Measurements from ENCODE around the gene ITGB1.
A peak's percentile ranks its signal among the peaks of the same experiment; 100 is the strongest.
"Not testable (repeated sequence)": the region's sequence is repeated elsewhere in the genome, so short reads cannot be mapped to it uniquely, and the experiment has no call there.

ITGB1 gene

DNA sequence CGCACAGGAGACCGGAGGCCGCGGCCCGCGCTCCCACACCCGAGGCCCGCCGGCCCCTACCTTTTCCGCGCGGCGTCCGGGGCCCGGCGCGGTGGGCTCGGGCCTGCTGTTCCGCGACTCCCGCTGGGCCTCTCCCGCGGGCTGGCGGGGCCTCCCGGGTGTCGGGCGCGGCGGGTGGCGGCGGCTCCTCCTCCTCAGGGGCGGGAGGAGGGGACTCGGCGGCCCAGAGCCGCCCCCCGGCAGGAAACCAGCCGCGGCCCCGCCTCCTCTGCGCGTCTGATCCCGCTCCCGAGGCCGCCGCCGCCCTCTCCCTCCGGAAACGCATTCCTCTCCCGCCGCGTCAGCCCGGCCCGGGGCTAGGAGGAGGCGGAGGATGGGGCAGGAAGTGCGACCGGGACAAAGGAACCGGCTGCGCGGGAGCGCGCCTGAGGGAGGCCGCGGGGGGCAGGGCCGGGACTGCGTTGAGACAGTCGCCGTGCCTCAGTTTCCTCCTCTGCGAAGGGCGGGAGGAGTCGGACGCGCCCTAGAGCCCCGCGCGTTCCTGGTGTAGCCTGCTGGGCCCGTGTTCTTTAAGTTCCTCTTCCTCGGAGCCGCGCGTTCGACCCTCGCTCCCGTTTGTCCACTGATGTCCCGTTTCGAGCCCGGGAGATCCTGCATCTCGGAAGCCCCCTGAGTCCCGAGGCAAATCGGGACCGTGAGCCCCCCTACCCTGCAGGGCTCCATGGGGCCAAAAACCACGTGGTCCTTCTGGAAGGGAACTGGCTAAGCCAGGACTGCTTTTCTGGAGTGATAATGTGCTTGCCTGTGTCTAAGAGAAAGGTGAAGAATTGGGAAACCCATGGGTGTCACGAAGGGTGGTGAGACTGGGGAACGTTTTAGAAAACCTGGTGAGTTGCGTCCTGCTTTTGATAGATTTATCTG lies at the start of gene ITGB1:
Gene ITGB1 (minus strand): TSS at position 146 of the 921 bp plus-strand sequence. CDS start 22,672 bp downstream, outside the sequence.
- peak; percentile 79 for DNase-seq

DNA sequence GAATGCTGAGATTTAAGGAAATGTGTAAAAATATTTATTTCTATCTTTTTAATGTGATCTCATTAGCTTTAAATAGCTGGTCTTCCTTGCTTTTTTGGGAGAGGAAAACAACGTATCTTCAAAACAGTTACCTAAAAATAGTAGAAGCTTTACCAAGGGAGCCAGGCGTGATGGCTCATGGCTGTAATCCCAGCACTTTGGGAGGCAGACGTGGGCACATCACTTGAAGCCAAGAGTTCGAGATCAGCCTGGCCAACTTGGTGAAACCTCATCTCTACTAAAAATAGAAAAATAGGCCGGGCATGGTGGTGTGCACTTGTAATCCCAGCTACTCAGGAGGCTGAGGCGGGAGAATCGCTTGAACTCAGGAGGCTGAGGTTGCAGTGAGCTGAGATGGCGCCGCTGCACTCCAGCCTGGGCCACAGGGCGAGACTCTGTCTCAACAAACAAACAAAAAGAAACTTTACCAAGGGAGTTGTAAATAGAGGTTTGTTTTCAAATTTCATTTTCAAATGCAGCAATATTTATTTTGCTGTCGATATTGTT lies 48.4 kb upstream of the ITGB1 start:
- no peak for DNase-seq

DNA sequence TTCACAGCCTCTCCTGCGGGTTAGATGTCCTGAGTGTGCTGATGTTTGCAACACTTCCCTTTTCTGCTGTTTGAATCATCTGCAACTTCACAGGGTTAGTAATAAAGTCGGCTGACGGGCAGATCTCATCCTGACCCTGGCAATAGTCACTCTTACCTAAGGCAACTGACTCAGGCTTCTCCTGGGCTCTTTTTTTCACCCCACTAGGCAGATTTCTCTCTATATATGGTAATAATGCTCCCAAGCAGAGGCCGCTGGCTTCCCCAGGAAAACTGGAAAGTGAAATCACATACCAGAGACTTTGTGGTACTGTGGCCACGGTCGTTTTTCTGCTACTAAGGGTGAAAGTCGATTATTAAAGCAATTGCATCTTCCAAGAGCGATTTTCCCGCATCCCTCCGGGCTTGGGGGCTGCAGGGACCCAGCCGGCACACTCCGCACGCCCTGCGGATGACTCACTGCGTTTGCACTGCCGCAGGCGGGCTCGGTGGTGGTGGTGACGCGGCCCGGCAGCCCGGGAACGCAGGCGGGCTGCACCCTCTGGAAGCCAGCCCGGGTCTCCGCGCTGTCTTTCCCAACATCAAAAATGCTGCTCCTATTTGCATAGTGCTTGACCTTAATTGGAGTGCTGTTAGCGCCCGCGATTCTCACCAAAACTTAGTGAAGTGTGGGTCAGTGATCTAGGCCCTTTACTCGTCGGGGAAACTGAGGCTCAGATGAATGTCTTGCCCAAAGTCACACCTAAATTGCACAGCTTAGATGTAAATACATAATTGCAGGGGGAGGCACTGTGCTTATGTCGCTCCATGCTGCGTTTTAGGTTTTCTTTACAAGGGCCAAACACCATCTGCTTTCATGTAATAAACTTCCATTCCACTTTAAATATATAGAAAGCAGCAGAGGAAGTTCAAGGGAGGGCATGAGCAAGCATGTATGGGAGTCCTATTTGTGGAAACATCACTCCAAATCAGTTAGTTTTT lies 47.6 kb upstream of the ITGB1 start:
- peak; percentile 90 for DNase-seq

DNA sequence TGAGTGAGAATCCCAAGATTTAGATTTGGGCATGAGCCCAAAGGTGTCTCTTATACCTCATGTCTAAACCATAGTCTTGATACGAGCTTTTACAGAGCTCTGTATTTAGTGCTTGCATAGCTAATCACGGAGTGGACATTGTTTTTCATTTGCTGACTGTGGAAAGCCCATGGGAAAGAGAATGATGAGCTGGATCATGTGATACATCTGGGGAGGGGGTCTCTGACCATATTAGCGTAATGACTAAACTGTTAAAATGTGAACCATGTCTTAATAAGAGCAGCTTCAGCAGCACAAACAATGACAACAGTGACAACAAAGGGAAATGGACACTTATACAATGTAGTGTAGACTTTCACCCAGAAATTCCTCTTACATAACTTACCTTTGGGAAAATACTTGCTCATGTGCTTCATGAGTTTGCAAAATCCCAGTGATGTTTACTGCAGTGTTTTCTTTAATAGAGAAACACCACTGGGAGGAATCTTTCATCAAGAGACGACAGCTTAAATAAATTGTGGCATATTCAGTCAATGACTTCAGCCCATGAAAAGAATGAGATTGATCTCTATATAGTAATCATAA lies 44.0 kb upstream of the ITGB1 start:
- DNase-seq = no peak

DNA sequence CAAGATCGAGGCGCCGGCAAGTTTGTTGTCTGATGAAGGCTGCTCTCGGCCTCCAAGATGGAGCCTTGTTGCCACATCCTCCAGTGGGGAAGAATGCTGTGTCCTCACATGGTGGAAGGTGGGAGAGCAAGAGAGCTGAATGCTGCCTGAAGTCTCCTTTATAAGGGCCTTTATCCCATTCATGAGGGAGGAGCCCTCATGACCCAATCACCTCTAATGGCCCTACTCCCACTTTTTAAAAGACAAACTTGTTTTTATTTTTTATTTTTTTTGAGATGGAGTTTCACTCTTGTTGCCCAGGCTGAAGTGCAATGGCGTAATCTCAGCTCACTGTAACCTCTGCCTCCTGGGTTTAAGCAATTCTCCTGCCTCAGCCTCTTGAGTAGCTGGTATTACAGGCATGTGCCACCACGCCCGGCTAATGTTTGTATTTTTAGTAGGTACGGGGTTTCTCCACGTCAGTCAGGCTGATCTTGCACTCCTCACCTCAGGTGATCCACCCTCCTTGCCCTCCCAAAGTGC lies 40.1 kb upstream of the ITGB1 start:
- not testable (repeated sequence) for DNase-seq

DNA sequence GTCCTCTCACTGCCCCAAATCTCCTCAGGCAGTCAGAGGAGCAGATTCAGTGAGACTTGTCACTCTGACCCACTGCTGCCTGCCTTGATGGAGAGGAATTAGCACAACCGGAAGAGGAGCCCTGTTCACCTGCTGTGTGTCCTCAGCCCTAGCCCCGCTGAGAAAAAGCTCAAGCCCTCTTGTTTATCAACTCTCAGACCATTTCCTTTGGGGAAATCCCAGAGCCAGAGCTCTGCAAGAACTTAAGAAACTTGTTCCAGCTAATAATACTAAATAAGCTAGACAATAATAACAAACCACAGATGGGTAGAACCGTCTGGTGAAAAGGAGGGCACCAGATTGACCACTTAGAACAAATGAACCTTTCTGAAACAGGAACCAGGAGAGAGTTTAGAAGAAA lies 37.7 kb upstream of the ITGB1 start:
- DNase-seq = no peak

DNA sequence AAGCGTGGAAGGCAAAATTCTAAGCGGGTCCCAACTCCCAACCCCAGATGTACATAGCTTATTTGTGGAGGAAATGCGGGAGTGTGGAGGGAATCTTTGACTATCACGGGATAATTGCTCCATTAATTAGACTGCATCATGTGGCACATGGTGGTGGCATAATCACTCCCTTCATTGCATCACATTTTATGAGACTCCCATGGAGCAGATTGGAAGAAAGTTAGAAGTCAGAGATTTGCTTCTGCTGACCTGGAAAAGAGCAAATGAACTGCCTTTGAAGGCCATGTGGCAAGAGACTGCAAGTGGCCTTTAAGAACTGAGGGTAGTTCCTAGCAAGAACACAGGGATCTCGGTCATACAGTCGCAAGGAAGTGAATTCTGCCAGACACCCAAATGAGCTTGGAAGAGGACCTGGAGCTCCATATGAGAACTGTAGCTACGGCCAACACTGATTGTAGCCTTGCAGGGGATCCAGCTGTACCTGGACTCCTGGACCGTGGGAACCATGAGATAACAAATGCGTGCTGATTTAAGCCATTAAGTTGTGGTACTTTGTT lies 37.1 kb upstream of the ITGB1 start:
- no peak for DNase-seq

DNA sequence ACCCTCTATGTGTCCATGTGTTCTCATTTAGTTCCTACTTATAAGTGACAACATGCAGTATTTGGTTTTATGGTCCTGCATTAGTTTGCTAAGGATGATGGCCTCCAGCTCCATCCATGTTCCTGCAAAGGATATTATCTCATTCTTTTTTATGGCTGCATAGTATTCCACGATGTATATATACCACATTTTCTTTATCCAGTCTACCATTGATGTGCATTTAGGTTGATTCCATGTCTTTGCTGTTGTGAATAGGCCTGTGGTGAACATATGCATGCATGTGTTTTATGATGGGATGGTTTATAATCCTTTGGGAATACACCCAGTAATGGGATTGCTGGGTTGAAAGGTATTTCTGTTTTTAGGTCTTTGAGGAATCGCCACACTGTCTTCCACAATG lies 36.6 kb upstream of the ITGB1 start:
- DNase-seq = not testable (repeated sequence)

DNA sequence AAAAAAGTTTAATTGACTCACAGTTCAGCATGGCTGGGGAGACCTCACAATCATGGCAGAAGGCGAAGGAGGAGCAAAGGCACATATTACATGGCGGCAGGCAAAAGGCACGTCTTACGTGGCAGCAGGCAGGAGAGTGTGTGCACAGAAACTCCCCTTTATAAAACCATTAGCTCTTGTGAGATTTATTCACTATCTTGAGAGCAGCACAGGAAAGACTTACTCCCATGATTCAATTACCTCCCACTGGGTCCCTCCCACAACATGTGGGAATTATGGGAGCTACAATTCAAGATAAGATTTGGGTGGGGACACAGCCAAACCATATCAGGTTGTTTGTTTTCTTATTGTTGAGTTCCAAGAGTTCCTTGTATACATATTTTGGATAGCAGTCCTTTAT lies 34.3 kb upstream of the ITGB1 start:
- not testable (repeated sequence) for DNase-seq

DNA sequence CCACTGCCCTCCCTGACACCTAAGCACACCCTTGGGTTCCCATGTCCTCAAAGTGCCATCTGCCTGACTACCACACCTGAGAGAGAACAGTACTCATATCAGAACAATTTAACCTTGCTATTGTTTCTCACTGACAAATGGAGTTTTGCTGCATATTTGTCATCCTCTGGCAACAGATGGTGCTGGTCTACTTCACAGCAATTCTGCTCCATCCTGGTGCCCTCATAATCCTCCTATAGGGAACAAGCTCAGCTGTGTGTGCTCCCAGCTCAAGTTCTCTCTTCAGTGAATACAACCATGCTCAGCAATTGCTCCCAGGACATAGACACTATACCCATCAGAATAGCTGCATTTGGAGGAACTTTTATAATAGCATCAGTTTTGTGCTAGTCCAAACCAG lies 32.8 kb upstream of the ITGB1 start:
- no peak for DNase-seq

DNA sequence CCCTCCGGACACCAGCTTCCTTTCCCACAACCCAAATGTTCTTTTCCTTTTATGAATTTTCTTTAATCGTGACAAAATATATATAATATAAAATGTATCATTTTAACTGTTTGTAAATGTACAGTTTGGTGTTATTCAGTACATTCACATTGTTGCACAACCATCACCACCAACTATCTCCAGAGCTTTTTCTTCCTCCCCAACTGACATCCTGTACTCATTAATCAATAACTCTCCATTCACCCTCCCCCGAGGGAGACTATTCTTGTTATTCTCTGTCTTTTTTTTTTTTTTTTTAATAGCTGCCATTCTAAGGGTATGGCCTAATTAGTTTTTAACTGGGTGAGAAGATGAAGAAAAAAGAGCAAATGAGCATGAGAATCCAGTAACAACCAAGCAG lies 30.6 kb upstream of the ITGB1 start:
- DNase-seq = peak; percentile 6

DNA sequence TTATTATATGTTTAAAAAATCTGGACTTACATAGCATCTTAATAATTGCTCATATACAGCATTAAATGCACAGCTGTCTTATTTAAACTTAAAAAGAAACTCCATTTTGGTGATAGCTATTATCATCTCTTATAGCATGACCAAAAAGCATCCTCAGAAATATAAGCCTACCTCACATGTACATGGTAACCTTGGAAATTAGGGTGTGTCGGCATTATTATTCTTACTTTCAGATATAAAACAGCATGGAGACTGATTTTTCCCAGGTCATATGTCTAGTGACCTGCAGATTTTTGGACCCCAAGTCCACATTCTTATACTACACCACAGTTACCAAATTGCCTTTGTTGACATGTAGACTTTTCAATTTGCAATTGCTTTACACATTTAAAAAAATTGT lies 29.1 kb upstream of the ITGB1 start:
- DNase-seq = no peak

DNA sequence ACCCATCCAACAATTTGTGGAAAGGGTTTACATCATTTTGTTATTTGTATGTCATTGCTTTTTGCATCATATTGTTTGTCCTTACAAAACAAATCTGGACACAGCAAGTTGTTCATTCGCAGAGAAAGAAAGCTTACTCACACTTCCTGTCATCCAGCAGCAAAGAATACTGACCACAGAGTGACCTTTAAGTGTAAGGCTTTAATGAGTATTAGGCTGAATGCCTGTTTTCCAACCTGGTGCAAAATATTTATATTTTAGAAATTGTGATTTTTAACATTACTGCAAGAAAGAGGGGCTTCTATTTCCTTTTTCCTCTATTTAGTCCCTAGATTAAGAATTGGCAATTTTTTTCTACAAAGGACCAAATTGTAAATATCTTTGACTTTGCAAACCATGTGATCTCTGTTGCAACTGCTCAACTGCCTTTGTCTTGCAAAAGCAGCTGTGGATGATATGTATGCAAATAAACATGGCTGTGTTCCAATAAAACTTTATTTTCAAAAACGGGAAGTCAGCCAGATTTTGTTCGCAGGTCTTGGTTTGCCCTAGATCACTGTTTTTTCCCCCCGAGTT lies 27.8 kb upstream of the ITGB1 start:
- peak; percentile 77 for DNase-seq

DNA sequence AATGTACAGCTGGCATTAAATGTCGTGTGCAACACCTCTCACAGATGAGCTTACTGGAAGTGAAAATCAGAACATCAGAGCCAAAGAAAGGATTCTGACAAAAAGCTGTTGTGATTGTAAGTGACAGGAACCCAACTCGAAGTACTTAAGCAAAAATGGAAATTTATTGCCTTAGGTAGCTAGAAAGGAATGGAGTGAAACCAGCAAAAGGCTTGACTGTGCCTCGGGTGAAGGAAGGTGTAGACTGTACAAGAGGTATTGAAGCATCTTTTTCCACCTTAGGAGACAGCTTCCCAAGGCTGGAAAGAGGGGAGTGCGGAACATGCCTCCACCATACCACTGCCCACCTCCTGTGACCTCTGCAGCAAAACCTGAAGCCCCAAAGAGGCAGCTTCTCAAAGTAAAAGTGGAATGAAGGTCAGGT lies 27.3 kb upstream of the ITGB1 start:
- no peak for DNase-seq

DNA sequence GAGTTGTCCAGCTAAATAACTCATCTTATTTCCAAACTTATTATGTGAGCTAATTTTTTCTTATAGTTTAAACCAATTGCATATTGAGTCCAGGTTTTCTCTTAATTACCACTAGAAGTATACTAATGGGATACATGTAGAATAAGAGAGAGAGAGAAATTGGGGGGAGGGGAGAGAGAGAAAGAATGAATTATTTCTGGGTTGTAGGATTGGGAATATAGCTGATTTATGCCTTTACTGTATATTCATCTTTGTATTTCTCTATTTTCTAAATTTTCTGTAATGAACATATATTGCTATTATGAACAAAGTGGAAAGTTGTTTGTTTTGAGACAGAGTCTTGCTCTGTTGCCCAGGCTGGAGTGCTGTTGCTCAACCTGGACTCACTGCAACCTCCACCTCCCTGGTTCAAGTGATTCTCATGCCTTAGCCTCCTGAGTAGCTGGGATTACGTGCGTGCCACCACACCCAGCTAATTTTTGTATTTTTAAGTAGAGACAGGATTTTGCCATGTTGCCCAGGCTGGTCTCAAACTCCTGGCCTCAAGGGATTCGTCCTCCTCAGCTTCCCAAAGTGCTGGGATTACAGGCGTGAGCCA lies 26.1 kb upstream of the ITGB1 start:
- DNase-seq = no peak

DNA sequence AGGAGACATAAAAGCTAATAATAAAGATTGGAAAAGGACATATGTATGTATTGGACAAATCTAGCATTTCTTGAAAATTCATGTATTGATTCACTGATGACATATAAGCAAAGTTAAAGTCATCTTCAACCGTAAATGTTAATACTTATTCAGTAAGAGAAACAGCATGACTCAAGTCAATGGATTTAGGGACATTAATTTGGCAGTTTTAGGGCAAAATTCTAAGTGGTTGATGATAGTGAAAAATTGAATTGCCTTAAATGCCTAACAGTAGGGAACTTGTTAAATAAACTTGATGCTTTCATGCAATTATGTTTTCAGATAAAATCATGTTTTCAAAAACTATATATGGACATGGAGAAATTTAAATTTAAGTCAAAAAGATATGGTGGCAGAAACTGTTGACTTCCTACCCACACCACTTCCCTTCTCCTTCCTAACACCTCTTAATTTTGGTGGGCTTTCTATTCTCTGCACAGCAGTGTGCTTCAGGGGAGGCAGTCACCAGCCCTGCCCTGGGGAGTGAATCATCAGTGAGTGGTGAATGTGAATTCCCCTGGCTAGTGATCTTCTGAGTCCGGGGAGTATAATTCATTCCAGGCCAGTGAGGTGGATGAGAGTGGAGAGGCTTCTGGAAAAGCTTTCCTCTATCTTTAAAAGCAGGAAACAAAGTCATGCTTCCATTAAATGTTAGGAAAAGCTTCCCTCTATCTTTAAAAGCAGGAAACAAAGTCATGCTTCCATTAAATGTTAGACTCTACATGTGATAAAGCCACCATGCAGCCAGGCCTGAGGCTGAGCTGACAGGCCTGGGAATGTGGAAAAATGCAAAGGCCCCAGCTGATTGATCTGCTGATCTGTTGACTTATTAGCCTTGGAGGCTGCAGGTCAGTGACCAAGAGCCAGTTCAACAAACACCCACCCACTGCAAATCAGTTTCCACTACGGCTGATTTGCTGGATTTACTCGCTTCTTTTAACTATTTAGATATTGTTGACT lies 25.2 kb upstream of the ITGB1 start:
- no peak for DNase-seq

DNA sequence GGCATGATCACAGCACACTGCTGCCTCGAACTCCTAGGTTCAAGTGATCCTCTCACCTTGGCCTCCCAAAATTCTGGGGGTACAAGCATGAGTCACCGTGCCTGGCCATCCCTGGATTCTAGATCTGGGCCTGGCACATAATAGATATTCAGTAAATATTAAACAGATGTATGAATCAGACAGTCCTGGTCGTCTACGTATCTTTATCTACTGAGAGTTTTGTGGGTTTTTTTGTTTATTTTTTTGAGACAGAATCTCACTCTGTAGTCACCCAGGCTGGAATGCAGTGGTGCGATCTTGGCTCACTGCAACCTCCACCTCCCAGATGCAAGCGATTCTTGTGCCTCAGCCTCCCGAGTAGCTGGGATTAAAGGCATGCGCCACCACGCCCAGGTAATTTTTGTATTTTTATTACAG lies 24.3 kb upstream of the ITGB1 start:
- no peak for DNase-seq

DNA sequence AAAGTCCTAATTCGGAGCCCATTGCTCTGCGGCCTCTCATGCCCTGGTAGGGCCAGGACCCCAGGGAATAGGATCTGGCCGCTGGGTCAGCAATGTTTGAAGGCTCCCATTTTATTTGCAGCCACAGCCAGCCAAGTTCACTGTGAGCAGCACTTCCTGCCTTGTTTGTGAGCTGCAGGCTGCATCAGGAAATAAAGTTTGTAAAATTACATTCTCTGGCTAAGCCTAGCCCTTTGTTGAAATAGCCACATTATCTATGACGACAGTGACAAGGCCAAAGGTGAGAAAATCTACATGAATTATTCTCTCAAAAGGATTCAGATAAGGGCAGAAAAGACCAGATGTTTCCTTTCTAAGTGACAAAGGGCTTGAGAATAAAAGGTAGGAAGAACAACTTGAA lies 23.7 kb upstream of the ITGB1 start:
- DNase-seq = no peak

DNA sequence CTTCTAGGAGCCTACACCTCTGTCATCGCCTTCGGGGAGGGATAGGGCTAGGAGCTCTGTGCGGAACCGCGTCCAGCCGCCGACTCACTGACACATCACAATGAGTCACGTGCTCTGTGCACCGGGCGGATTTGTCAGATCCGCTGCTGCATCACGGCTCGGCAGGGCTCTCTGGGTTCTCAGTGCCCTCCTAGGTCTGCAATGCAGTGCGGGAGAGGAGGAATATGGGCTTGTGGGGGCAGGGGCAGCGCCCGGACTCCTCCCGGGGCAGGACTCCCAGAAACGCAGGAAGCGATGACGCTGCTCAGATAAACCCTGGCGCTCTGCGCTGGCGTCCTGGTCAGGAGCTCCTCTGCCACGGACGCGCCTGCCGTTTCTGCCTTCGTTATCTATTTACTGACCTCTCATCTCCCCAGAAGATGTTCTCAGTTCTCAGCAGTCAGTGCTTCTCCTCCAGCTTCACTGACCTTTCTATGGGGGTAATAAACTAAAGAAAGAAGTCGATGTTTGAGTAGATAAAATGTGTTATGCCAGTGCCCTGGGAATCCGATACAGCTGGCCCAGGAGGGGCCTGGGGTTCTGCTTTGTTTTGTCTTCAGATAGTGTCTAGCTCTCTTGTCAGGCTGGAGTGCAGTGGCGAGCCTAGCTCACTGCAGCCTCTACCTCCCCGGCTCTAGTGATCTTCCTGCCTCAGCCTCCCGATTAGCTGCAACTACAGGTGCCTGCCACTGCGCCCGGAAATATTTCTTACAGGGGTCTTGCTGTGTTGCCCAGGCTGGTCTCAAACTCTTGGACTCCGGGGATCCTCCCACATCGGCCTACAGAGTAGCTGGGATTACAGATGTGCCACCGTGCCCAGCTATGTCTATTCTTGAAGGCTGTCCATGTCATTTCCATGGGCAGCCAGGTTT lies 22.8 kb upstream of the ITGB1 start:
- peak; percentile 80 for DNase-seq
